GM12865 (cell line): ENCODE measurements around the gene RNASEL.

Source experiments
- DNase-seq: peaks from one replicate; pipeline ENCODE4 v3.0.0; 2010; ENCODE audit warnings: low read depth
- H3K4me3 ChIP-seq: 2 replicates; pipeline ENCODE4 v1.5.1; 2011; ENCODE audit warnings: mild to moderate bottlenecking, low read depth, low read length, control low read depth
- TF ChIP-seq, protein P1 (sequence below): IDR thresholded peaks from 2 replicates; pipeline ENCODE4 v1.5.1; 2011; ENCODE audit warnings: low read length, control low read depth, low read depth, inconsistent platforms; ENCODE audit not compliant: insufficient read depth; ENCODE audit errors: missing control alignments

RNASEL gene

DNA sequence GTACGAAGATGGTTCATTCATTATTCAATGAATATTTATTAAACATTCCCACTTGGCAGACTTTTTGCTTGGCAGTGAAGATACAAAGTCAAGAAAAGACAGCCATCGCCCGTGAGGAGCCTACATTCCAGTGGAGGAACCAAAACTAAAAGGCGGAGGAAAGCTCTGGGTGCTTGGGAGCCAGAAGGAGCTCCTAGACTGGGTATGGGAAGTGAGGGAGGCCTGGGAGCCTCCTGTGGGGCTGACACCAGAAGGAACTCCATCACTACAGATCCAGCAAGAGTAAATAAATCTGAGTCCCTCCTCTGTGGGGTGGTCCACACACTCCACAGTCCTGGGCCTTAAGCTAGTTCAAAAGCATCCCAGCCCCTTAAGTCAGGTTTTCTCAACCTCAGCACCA, 14.9 kb downstream of the RNASEL start:
- TF ChIP-seq, protein P1, sequence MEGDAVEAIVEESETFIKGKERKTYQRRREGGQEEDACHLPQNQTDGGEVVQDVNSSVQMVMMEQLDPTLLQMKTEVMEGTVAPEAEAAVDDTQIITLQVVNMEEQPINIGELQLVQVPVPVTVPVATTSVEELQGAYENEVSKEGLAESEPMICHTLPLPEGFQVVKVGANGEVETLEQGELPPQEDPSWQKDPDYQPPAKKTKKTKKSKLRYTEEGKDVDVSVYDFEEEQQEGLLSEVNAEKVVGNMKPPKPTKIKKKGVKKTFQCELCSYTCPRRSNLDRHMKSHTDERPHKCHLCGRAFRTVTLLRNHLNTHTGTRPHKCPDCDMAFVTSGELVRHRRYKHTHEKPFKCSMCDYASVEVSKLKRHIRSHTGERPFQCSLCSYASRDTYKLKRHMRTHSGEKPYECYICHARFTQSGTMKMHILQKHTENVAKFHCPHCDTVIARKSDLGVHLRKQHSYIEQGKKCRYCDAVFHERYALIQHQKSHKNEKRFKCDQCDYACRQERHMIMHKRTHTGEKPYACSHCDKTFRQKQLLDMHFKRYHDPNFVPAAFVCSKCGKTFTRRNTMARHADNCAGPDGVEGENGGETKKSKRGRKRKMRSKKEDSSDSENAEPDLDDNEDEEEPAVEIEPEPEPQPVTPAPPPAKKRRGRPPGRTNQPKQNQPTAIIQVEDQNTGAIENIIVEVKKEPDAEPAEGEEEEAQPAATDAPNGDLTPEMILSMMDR = no peak
- DNase-seq = no peak
- H3K4me3 ChIP-seq = no peak overlapping the region

DNA sequence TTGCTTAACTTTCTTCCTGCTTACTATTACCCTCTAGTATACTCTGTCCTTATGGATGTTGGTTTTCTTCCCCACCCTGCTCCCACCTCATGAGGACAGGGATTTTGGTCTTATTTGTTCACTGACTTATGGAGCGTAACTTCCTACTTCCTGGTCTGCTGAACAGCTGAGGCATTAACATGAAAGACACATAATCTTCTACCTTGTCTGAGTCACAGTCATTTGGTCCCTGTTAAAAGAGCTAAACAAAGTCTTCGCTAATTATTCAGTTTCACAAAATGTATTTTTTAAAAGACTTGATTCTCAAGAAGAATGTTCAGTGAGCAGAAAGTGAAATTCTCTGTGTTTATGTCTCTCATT, 18.5 kb downstream of the RNASEL start:
- no peak overlapping the region for H3K4me3 ChIP-seq
- TF ChIP-seq, protein P1 = no peak
- DNase-seq = peak; percentile 11

DNA sequence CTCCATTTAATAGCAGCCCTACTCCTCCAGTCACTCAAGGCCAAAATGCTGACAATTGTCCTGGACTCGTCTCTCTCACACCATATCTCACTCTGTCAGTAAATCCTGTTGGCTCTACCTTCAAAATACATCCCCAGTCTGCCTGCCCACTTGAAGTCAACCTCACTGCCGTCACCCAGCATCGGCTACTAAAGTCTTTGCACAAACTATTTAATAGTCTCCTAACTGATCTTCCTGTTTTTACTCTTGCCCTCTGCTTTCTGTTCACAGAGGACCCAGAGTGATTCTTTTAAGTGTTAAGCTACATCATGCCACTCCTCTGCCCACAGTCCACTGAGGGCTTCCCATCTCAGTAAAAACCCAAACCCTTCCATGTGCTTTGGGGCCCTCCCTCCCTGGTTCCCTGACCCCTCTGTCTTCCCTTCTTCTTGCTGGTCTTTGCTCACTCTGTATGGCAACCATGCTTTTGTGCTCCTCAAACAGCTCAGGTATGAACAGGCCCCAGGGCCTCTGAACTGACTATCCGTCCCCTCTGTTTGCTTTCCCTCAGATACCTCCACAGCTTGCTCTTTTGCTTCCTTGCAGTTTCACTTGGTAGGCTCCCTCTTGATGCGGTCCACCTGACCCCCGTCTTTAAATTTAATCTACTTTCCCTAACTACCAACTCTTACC, 19.0 kb downstream of the RNASEL start:
- TF ChIP-seq, protein P1 = no peak

GRCh38 chr1:182568647-182569284, 20.3 kb downstream of the RNASEL start:
- TF ChIP-seq, protein P1 = no peak
- DNase-seq = peak; percentile 30
- H3K4me3 ChIP-seq = no peak overlapping the region

More for the DNA sequence above, 19.0 kb downstream of the RNASEL start:
- no peak overlapping the region for H3K4me3 ChIP-seq
- no peak for DNase-seq

GRCh38 chr1:182567629-182568028, 21.4 kb downstream of the RNASEL start:
- TF ChIP-seq, protein P1 = no peak
- DNase-seq = no peak
- no peak overlapping the region for H3K4me3 ChIP-seq

- TF ChIP-seq, protein P1 = no peak
Measured at GRCh38 chr1:182565537-182565936, 23.5 kb downstream of the RNASEL start.

More at GRCh38 chr1:182565537-182565936, 23.5 kb downstream of the RNASEL start:
- peak; percentile 37 for DNase-seq
- H3K4me3 ChIP-seq = no peak overlapping the region
